GM12891 (cell line): Measurements from ENCODE around the gene COLEC11.

Experiments
- PAX5 ChIP-seq: IDR thresholded peaks from 2 replicates; pipeline ENCODE4 v1.6.1; 2011; ENCODE audit warnings: low read length, moderate library complexity, mild to moderate bottlenecking; ENCODE audit not compliant: insufficient read depth, severe bottlenecking
- POLR2AphosphoS5 ChIP-seq: IDR thresholded peaks from 2 replicates; pipeline ENCODE4 v1.6.1; 2011; ENCODE audit warnings: low read depth, low read length, control low read depth
- POU2F2 ChIP-seq: IDR thresholded peaks from 2 replicates; pipeline ENCODE4 v1.6.1; 2011; ENCODE audit warnings: low read depth, mild to moderate bottlenecking, control low read depth, low read length, moderate library complexity
- SPI1 ChIP-seq: IDR thresholded peaks from 2 replicates; pipeline ENCODE4 v1.6.1; 2011; ENCODE audit warnings: low read depth, low read length, control low read depth
- TAF1 ChIP-seq: IDR thresholded peaks from 2 replicates; pipeline ENCODE4 v1.6.1; 2011; ENCODE audit warnings: low read depth, low read length, control low read depth

DNA sequence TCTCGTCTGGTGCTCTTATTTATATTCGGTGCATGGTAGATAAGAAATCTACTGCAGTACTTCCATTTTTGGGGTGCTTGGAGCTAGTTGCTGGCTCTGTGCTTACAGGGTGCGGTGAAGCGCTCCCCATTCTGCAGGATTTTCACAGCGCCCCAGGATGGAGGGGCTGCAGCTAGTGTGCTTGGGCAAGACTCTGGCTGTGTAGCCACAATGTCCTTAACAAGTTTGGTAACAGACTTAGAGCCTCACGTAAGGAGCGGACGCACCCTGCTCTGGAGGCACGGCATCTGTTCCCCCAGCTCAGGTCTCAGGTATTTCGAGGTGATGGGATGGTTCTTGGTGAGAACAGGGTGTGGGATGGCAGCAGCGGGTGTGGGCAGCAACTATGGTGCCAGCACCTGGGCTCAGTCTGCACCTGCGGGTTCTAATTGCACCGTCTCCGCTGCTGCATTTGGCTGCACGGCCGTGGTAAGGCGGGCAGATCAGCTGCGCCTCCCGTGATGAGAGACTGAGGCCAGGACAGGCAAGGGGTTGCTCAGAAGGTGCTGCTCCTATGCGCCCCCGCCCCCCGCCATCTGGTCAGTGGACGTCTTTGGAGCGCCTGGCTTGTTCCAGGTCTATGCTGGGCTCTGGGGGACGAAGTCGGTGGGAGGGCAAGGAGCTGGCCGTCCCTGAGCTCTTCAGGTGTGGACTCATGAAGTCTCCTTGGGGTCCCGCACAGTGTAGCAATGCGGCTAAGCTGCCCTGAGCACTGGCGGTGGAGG lies 43.0 kb downstream of the COLEC11 start:
- TF ChIP-seq POLR2AphosphoS5 (no peak), POU2F2 (no peak), SPI1 (no peak), TAF1 (no peak), PAX5 (no peak)
